ENCODE measurements around the gene OR51V1.

DNA sequence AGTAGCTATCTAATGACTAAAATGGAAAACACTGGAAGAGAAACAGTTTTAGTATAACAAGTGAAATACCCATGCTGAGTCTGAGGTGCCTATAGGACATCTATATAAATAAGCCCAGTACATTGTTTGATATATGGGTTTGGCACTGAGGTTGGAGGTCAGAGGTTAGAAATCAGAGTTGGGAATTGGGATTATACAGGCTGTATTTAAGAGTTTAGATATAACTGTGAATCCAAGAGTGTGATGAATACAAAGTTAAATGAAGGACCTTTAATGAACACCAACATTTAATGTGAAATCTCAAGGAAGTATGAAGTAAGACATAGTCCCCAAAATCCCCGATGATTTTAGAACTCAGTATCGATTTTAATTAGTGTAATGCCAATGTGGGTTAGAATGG is 36.9 kb upstream of the OR51V1 start:
- TF ChIP-seq ZNF274 (IDR thresholded peaks at IDR 0.05; ENCODE audit: low read depth, low read length) (no peak), SUZ12 (IDR thresholded peaks at IDR 0.05; ENCODE audit: extremely low read depth, insufficient read depth, insufficient read length) (no peak), YY1 (IDR thresholded peaks at IDR 0.05; ENCODE audit: insufficient read depth, insufficient read length) (no peak)

All from NT2/D1 (cell line).